ENCODE results near the gene KRTAP16-1.

DNA sequence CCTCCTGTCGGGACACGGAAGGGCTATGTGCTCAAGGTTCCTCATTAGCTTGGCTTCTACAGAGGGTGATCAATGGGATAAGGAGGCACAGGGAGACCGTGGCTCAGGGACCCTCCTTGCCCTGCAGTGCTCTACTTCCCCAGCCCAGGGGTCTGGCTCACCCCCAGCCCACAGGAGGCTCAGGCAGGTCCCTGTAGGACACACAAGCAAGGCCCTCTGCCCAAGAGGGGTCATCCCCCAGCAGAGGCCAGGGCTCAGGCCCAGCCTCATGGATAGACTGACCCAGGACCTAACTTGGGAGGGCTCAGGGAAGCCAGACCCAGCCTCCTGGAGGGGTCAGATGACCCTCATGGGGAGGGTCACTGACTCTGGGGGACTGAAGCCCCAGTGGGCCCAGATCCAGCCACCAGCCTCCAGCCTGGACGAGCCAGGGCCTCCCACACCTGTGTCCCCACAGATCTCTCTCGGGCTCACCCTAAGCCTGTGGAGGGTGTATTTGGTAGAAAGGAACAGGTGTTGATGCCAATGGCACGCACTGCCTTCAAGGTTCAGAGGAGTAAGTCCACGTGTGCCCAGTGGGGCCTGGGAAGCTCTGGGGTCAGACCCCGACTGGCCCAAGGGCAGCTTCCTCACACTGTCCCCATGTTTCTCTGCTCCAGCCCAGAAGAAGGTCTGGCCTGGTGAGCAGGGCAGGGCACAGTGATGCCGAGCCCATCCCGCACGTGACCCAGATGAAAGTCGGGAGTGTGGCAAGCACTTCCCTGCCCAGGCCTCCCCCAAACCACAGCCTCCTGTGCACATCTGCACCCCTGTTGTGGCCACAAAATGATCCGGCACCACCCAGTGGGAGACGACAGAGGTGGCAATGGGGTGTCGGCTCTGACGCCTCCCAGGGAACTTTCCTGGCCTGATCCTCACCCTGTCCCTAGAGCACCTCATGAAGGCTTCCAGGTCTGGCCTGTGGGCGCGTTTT is 17.4 kb upstream of the KRTAP16-1 start:
- TF ChIP-seq, protein P1, sequence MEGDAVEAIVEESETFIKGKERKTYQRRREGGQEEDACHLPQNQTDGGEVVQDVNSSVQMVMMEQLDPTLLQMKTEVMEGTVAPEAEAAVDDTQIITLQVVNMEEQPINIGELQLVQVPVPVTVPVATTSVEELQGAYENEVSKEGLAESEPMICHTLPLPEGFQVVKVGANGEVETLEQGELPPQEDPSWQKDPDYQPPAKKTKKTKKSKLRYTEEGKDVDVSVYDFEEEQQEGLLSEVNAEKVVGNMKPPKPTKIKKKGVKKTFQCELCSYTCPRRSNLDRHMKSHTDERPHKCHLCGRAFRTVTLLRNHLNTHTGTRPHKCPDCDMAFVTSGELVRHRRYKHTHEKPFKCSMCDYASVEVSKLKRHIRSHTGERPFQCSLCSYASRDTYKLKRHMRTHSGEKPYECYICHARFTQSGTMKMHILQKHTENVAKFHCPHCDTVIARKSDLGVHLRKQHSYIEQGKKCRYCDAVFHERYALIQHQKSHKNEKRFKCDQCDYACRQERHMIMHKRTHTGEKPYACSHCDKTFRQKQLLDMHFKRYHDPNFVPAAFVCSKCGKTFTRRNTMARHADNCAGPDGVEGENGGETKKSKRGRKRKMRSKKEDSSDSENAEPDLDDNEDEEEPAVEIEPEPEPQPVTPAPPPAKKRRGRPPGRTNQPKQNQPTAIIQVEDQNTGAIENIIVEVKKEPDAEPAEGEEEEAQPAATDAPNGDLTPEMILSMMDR (conservative IDR thresholded peaks at IDR 0.05), result no peak
- TF ChIP-seq EZH2 (IDR thresholded peaks at IDR 0.05; ENCODE audit: low read depth), result no peak

All from PC-9 (cell line).